Superior temporal gyrus (tissue), 1 donor: Measurements from ENCODE around the gene ZMIZ1.

Experiments used
- DNase-seq: peaks from one replicate; pipeline ENCODE4 v3.0.0-alpha.2; 2016; ENCODE audit errors: extremely low spot score

Gene ZMIZ1

GRCh38 chr10:79208251-79208983 lies 139.7 kb downstream of the ZMIZ1 start:
- DNase-seq, result no peak

- no peak for DNase-seq
Observed at GRCh38 chr10:79209340-79209739, 140.6 kb downstream of the ZMIZ1 start.

GRCh38 chr10:79209831-79210230 lies 141.1 kb downstream of the ZMIZ1 start:
- no peak for DNase-seq

- no peak for DNase-seq
Observed at GRCh38 chr10:79210672-79211071, 141.9 kb downstream of the ZMIZ1 start.

- DNase-seq, result no peak
Observed at GRCh38 chr10:79211616-79212015, 142.8 kb downstream of the ZMIZ1 start.

- no peak for DNase-seq
Observed at GRCh38 chr10:79215531-79215930, 146.8 kb downstream of the ZMIZ1 start.

- no peak for DNase-seq
Observed at GRCh38 chr10:79219322-79219957, 150.7 kb downstream of the ZMIZ1 start.

- no peak for DNase-seq
Observed at GRCh38 chr10:79220307-79220706, 151.5 kb downstream of the ZMIZ1 start.

- peak; percentile 75 for DNase-seq
Observed at GRCh38 chr10:79221110-79222051, 152.6 kb downstream of the ZMIZ1 start.

- DNase-seq, result no peak
Observed at GRCh38 chr10:79222186-79222585, 153.4 kb downstream of the ZMIZ1 start.

GRCh38 chr10:79223091-79224048 lies 154.6 kb downstream of the ZMIZ1 start:
- peak; percentile 63 for DNase-seq

- DNase-seq, result no peak
Observed at GRCh38 chr10:79224263-79224949, 155.6 kb downstream of the ZMIZ1 start.

- DNase-seq, result no peak
Observed at GRCh38 chr10:79224992-79225391, 156.2 kb downstream of the ZMIZ1 start.

GRCh38 chr10:79226391-79227245 lies 157.9 kb downstream of the ZMIZ1 start:
- DNase-seq, result no peak

- no peak for DNase-seq
Observed at GRCh38 chr10:79229071-79229541, 160.3 kb downstream of the ZMIZ1 start.

- no peak for DNase-seq
Observed at GRCh38 chr10:79229830-79230327, 161.1 kb downstream of the ZMIZ1 start.

- DNase-seq, result no peak
Observed at GRCh38 chr10:79230328-79230830, 161.6 kb downstream of the ZMIZ1 start.

- DNase-seq, result no peak
Observed at GRCh38 chr10:79230850-79231249, 162.1 kb downstream of the ZMIZ1 start.

GRCh38 chr10:79231908-79232307 lies 163.1 kb downstream of the ZMIZ1 start:
- no peak for DNase-seq
